Liver (tissue), 9 donors: ENCODE data around the gene OSTM1. TPM values are rescaled to one million over a fixed set of nuclear protein-coding genes. Genes with fewer than 3 reads are reported as not detected.
"Not testable (repeated sequence)": the region's sequence is repeated elsewhere in the genome, so short reads cannot be mapped to it uniquely, and the experiment has no call there.

Source experiments
- DNase-seq: peaks from one replicate; pipeline ENCODE4 v3.0.0-alpha.2; 2017; ENCODE audit warnings: low spot score
- H3K27ac ChIP-seq, 2 donors: one replicate each; pipeline ENCODE4 v1.7.0; 2013; ENCODE audit warnings: inconsistent platforms in 2 of 2, low read length in 2 of 2, control low read depth in 1 of 2, low read depth in 1 of 2, mild to moderate bottlenecking in 1 of 2
- H3K27me3 ChIP-seq, 4 donors: one replicate each; pipeline versions ENCODE4 v1.6.1 to v1.7.0; 2013; ENCODE audit warnings: low read length in 3 of 4, inconsistent platforms in 1 of 4, mild to moderate bottlenecking in 1 of 4, moderate library complexity in 1 of 4; ENCODE audit not compliant: control insufficient read depth in 4 of 4, insufficient read depth in 4 of 4
- H3K36me3 ChIP-seq, 4 donors: one replicate each; pipeline versions ENCODE4 v1.6.1 to v1.7.0; 2013; ENCODE audit warnings: low read length in 3 of 4, mild to moderate bottlenecking in 3 of 4, low read depth in 1 of 4, moderate library complexity in 1 of 4; ENCODE audit not compliant: control insufficient read depth in 4 of 4, insufficient read depth in 3 of 4
- H3K4me1 ChIP-seq, 4 donors: one replicate each; pipeline versions ENCODE4 v1.6.1 to v1.7.0; 2013; ENCODE audit warnings: low read length in 3 of 4, mild to moderate bottlenecking in 3 of 4, moderate library complexity in 1 of 4; ENCODE audit not compliant: control insufficient read depth in 4 of 4, insufficient read depth in 4 of 4
- H3K4me3 ChIP-seq, 3 donors: one replicate each; pipeline versions ENCODE4 v1.6.1 to v1.7.0; 2013; ENCODE audit warnings: low read length in 3 of 3, control low read depth in 1 of 3, low read depth in 1 of 3, mild to moderate bottlenecking in 1 of 3
- H3K9ac ChIP-seq, 2 donors: one replicate each; pipeline ENCODE4 v1.7.0; 2013; ENCODE audit warnings: low read length in 2 of 2, mild to moderate bottlenecking in 2 of 2, moderate library complexity in 2 of 2, control low read depth in 1 of 2, low read depth in 1 of 2
- H3K9me3 ChIP-seq, 4 donors: one replicate each; pipeline versions ENCODE4 v1.6.1 to v1.7.0; 2013; ENCODE audit warnings: low read length in 3 of 4; ENCODE audit not compliant: control insufficient read depth in 4 of 4
- ATF3 ChIP-seq: IDR thresholded peaks from 2 replicates; pipeline ENCODE4 v1.6.1; 2016; ENCODE audit warnings: antibody characterized with exemption
- EGR1 ChIP-seq, 2 donors: IDR thresholded peaks; 2 replicates each; pipeline ENCODE4 v1.6.1; 2016 to 2018; ENCODE audit warnings: antibody characterized with exemption in 2 of 2, low read depth in 2 of 2
- FOXA1 ChIP-seq: IDR thresholded peaks from 2 replicates; pipeline ENCODE4 v1.6.1; 2016; ENCODE audit warnings: antibody characterized with exemption
- FOXA2 ChIP-seq: IDR thresholded peaks from 2 replicates; pipeline ENCODE4 v1.6.1; 2016; ENCODE audit warnings: antibody characterized with exemption
- GABPA ChIP-seq, 2 donors: IDR thresholded peaks in 1 of 2; conservative IDR thresholded peaks in 1 of 2; 2 replicates each; pipeline ENCODE4 v1.6.1; 2016; ENCODE audit warnings: antibody characterized with exemption in 2 of 2, mild to moderate bottlenecking in 1 of 2, moderate library complexity in 1 of 2
- HNF4A ChIP-seq, 2 donors: conservative IDR thresholded peaks; 2 replicates each; pipeline ENCODE4 v1.6.1; 2016; ENCODE audit warnings: antibody characterized with exemption in 2 of 2, mild to moderate bottlenecking in 2 of 2
- HNF4G ChIP-seq: IDR thresholded peaks from 2 replicates; pipeline ENCODE4 v1.6.1; 2016; ENCODE audit warnings: antibody characterized with exemption
- JUND ChIP-seq, 2 donors: IDR thresholded peaks; 2 replicates each; pipeline ENCODE4 v1.6.1; 2016; ENCODE audit warnings: antibody characterized with exemption in 2 of 2
- NR2F2 ChIP-seq: IDR thresholded peaks from 2 replicates; pipeline ENCODE4 v1.6.1; 2016; ENCODE audit warnings: antibody characterized with exemption
- RAD21 ChIP-seq, 2 donors: IDR thresholded peaks; 2 replicates each; pipeline ENCODE4 v1.6.1; 2016; ENCODE audit warnings: antibody characterized with exemption in 2 of 2, mild to moderate bottlenecking in 2 of 2
- REST ChIP-seq: IDR thresholded peaks from 2 replicates; pipeline ENCODE4 v1.6.1; 2016; ENCODE audit warnings: antibody characterized with exemption, mild to moderate bottlenecking
- RXRA ChIP-seq, 2 donors: IDR thresholded peaks; 2 replicates each; pipeline ENCODE4 v1.6.1; 2017 to 2018; ENCODE audit warnings: antibody characterized with exemption in 2 of 2, mild to moderate bottlenecking in 1 of 2
- TAF1 ChIP-seq: conservative IDR thresholded peaks from 2 replicates; pipeline ENCODE4 v1.6.1; 2016; ENCODE audit warnings: antibody characterized with exemption, mild to moderate bottlenecking
- YY1 ChIP-seq: IDR thresholded peaks from 2 replicates; pipeline ENCODE4 v1.6.1; 2016; ENCODE audit warnings: antibody characterized with exemption, mild to moderate bottlenecking
- WGBS: extraction: QIAGEN DNeasy Blood & Tissue Kit; methylation state at CpG from one replicate; pipeline ENCODE4 v1.1.7; 2013; 5-methylcytosine and 5-hydroxymethylcytosine counted together
- polyA plus RNA-seq, 2 donors: library from polyadenylated mRNA; stranded (reverse) in 1 of 2; unstranded in 1 of 2; fragments of 200-250 nt in 1 of 2; fragments of >200 nt in 1 of 2; fragmentation: Nextera tagmentation in 1 of 2; extraction: Ambion mirVana in 1 of 2; gene quantifications; one replicate each; pipeline versions ENCODE4 v1.2.1 to v1.2.3, GENCODE V29; 2013 to 2015
- total RNA-seq, 2 donors: library from RNA; depleted of rRNA; stranded (reverse); fragments of >200 nt; gene quantifications; one replicate each; pipeline ENCODE4 v1.2.3, GENCODE V29; 2014
- TF ChIP-seq, protein P1 (sequence below): fragments of 150-350 bp; IDR thresholded peaks from 2 replicates; pipeline ENCODE4 v1.5.1; 2017; ENCODE audit warnings: improper control_type of control experiment, low read depth, low read length; ENCODE audit not compliant: missing input control
- TF ChIP-seq, protein P2 (sequence below): IDR thresholded peaks from 2 replicates; pipeline ENCODE4 v1.6.1; 2016; ENCODE audit warnings: antibody characterized with exemption
- donor health status: healthy.
- donor health status: healthy.
- donor health status: healthy.
- donor health status: healthy.
- donor health status: healthy.

The OSTM1 gene
- total and polyA plus RNA-seq, 4 donors, result 8.8 to 33.3 (median 11.3) TPM

DNA sequence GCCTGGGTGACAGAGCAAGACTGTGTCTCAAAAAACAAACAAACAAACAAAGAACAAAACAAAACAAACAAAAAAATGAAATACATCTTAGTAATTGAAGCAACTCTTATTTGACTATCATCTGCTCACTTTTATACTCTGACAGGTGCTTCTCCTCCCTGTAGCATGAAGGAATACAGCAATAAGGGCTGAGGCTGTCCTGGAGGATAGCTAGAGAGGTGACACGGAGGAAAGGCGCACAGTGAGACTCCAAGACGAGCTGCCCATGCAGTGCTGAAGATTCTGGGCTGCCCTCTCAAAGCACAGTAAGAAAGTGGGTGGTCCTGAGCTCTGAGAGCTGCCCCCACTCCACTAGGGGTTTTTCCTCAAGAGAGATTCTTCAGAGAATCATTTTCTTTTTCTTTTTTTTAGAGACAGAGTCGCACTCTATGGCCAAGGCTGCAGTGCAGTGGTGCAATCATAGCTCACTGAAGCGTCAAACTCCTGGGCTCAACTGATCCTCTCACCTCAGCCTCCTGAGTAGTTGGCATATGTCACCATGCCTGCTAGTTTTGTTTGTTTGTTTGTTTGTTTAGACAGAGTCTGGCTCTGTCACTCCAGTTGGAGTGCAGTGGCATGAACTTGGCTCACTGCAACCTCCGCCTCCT, 50.0 kb downstream of the OSTM1 start (continued):
- TF ChIP-seq, protein P1, sequence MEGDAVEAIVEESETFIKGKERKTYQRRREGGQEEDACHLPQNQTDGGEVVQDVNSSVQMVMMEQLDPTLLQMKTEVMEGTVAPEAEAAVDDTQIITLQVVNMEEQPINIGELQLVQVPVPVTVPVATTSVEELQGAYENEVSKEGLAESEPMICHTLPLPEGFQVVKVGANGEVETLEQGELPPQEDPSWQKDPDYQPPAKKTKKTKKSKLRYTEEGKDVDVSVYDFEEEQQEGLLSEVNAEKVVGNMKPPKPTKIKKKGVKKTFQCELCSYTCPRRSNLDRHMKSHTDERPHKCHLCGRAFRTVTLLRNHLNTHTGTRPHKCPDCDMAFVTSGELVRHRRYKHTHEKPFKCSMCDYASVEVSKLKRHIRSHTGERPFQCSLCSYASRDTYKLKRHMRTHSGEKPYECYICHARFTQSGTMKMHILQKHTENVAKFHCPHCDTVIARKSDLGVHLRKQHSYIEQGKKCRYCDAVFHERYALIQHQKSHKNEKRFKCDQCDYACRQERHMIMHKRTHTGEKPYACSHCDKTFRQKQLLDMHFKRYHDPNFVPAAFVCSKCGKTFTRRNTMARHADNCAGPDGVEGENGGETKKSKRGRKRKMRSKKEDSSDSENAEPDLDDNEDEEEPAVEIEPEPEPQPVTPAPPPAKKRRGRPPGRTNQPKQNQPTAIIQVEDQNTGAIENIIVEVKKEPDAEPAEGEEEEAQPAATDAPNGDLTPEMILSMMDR, result no peak
- TF ChIP-seq HNF4G (no peak), TAF1 (no peak)

DNA sequence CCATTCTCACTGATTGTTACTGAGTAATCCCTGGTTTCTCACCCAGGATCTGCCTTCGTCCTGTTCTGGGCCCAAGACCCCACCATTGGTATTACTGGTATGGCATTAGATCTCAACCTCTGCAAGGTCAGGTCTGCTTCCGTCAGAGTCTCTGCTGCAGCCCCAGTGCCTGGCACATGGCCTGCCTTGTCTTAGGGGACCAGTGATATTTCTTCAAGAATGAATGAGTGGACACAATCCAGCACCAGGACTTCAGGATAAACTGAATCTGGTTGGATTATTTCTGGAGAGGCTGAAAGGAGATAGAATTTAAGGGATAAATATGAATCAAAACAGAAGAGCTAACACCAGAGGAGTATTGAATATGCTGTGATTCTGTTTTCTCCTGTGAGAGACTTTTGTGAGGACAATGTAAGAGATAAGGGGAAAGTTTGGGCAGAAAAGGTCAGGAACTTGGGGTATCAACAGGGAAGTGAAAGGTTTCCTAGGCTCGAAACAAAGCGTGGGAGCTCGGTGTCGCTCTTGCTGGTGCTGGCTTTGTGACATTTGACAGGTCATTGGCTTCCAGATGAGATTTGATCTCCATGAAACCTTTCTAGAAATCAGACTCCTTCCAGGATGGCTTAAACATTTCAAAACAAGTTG, 53.9 kb downstream of the OSTM1 start:
- 89% methylated on average over 6 of the region's 6 CpGs for WGBS
- no peak for DNase-seq

GRCh38 chr6:108016283-108016682, 58.3 kb downstream of the OSTM1 start:
- not testable (repeated sequence) for H3K4me3 ChIP-seq, H3K4me1 ChIP-seq, DNase-seq, H3K9me3 ChIP-seq, H3K27me3 ChIP-seq, H3K27ac ChIP-seq, H3K9ac ChIP-seq, H3K36me3 ChIP-seq
- 93% methylated on average over 6 of the region's 6 CpGs for WGBS

More for the DNA sequence above, 53.9 kb downstream of the OSTM1 start:
- TF ChIP-seq FOXA2 (no peak), NR2F2 (peak; percentile 80)
- H3K27me3 ChIP-seq, result no peaks in the 10 kb centered on the region
- H3K36me3 ChIP-seq, result no peaks in the 10 kb centered on the region
- no peak overlapping the region for H3K27ac ChIP-seq
- H3K9ac ChIP-seq, result no peak overlapping the region
- H3K9me3 ChIP-seq, result no peaks in the 10 kb centered on the region
- no peaks in the 10 kb centered on the region for H3K4me1 ChIP-seq
- H3K4me3 ChIP-seq, result no peak overlapping the region

GRCh38 chr6:108013787-108014439, 60.6 kb downstream of the OSTM1 start:
- Histone ChIP-seq H3K27ac (no peak overlapping the region), H3K9me3 (peaks cover 0 to 3% (median 0%) of the 10 kb centered on the region in 4 donors), H3K27me3 (no peaks in the 10 kb centered on the region), H3K4me3 (no peak overlapping the region), H3K4me1 (no peaks in the 10 kb centered on the region), H3K9ac (no peak overlapping the region), H3K36me3 (no peaks in the 10 kb centered on the region)
- WGBS, result 88% methylated on average over 6 of the region's 6 CpGs
- no peak for DNase-seq
- TF ChIP-seq, protein P2, sequence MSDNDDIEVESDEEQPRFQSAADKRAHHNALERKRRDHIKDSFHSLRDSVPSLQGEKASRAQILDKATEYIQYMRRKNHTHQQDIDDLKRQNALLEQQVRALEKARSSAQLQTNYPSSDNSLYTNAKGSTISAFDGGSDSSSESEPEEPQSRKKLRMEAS, result no peak
- TF ChIP-seq GABPA (IDR thresholded peaks at IDR 0.05 in 1 of 2, conservative IDR thresholded peaks at IDR 0.05 in 1 of 2) (no peak), RAD21 (IDR thresholded peaks at IDR 0.05) (no peak), RXRA (IDR thresholded peaks at IDR 0.05) (no peak), HNF4A (conservative IDR thresholded peaks at IDR 0.05) (no peak), ATF3 (no peak), FOXA2 (no peak), YY1 (no peak), REST (no peak), JUND (IDR thresholded peaks at IDR 0.05) (no peak), TAF1 (no peak), FOXA1 (no peak), NR2F2 (no peak), HNF4G (no peak), EGR1 (IDR thresholded peaks at IDR 0.05; ENCODE audit: low read depth in 2 of 2) (no peak)
- TF ChIP-seq, protein P1, result no peak
